ENCODE measurements around the gene RUBCNL. TPM values are rescaled to one million over a fixed set of nuclear protein-coding genes. Genes with fewer than 3 reads are reported as not detected.

RUBCNL gene
- total RNA-seq, 1 experiment from 2014 or later = 0.42 TPM

GRCh38 chr13:46327246-46327645 is 59.8 kb downstream of the RUBCNL start (continued):
- TF ChIP-seq TCF7L2 (IDR thresholded peaks at IDR 0.05; ENCODE audit: borderline replicate concordance, extremely low read depth, insufficient read depth, insufficient read length) (no peak), FOSL1 (IDR thresholded peaks at IDR 0.05; ENCODE audit: low read depth) (no peak)

GRCh38 chr13:46324976-46325375 is 62.1 kb downstream of the RUBCNL start:
- Histone ChIP-seq H3K4me1 (ENCODE audit: control insufficient read depth in 1 of 2, insufficient read depth in 2 of 2, low read length in 2 of 2) (no peaks in the 10 kb centered on the region), H3K27ac (ENCODE audit: low read depth, low read length) (no peak overlapping the region), H3K79me2 (ENCODE audit: insufficient read depth, low read length) (no peaks in the 10 kb centered on the region), H2AFZ (ENCODE audit: low read depth, low read length, poor library complexity, severe bottlenecking) (no peak overlapping the region), H4K20me1 (ENCODE audit: insufficient read depth) (no peaks in the 10 kb centered on the region), H3K9me2 (ENCODE audit: insufficient read depth) (no peaks in the 10 kb centered on the region), H3K9me3 (ENCODE audit: control insufficient read depth in 1 of 2, insufficient read depth in 1 of 2, low read depth in 1 of 2, low read length in 2 of 2) (no peaks in the 10 kb centered on the region; a peak in 1 of 4 replicates), H3K9ac (ENCODE audit: low read length) (no peak overlapping the region), H3K27me3 (ENCODE audit: insufficient read depth, low read length) (peaks cover 5% of the 10 kb centered on the region; the same call in 1 of the 2 replicates), H3K4me3 (replicated peaks in 1 of 2; ENCODE audit: low read depth in 1 of 2, low read length in 2 of 2) (no peak overlapping the region), H3K36me3 (ENCODE audit: control insufficient read depth in 1 of 2, insufficient read depth in 2 of 2, low read length in 2 of 2) (no peaks in the 10 kb centered on the region), H3K4me2 (ENCODE audit: low read length) (no peak overlapping the region)
- BruUV-seq (replicated peaks) = no TSS peak
- RAD21 ChIA-PET (ENCODE audit: low non-redundant PET in 1 of 2, low total read pairs in 2 of 2, uncharacterized antibody in 2 of 2, unreplicated experiment in 2 of 2) = no interaction called here
- CTCF ChIA-PET = no interaction called here
- TF ChIP-seq ELF1 (IDR thresholded peaks at IDR 0.05; ENCODE audit: borderline replicate concordance, low read depth) = no peak
- TF ChIP-seq MAX (IDR thresholded peaks at IDR 0.05) = no peak
- TF ChIP-seq JUND (IDR thresholded peaks at IDR 0.05) = no peak
- TF ChIP-seq RAD21 (IDR thresholded peaks at IDR 0.05; ENCODE audit: low read depth) = no peak
- TF ChIP-seq EGR1 (IDR thresholded peaks at IDR 0.05; ENCODE audit: low read depth) = no peak
- no peak for TF ChIP-seq FOSL1 (IDR thresholded peaks at IDR 0.05; ENCODE audit: low read depth)
- TF ChIP-seq ZBTB33 (IDR thresholded peaks at IDR 0.05; ENCODE audit: extremely low read depth, insufficient replicate concordance, low read length) = no peak
- no peak for TF ChIP-seq YY1 (IDR thresholded peaks at IDR 0.05; ENCODE audit: extremely low read depth, insufficient replicate concordance, low read depth, low read length)
- no peak for TF ChIP-seq ATF3 (IDR thresholded peaks at IDR 0.05)
- TF ChIP-seq TCF7L2 (IDR thresholded peaks at IDR 0.05; ENCODE audit: borderline replicate concordance, extremely low read depth, insufficient read depth, insufficient read length) = no peak
- TF ChIP-seq SRF (IDR thresholded peaks at IDR 0.05; ENCODE audit: low read depth) = no peak
- TF ChIP-seq EZH2phosphoT487 (IDR thresholded peaks at IDR 0.05; ENCODE audit: borderline replicate concordance) = no peak
- no peak for TF ChIP-seq EZH2 (IDR thresholded peaks at IDR 0.05)
- no peak for TF ChIP-seq ZNF274 (IDR thresholded peaks at IDR 0.05; ENCODE audit: low read depth, low read length)
- TF ChIP-seq POLR2A (IDR thresholded peaks at IDR 0.05; ENCODE audit: borderline replicate concordance, extremely low read depth, insufficient read depth, insufficient read length) = no peak
- TF ChIP-seq POLR2AphosphoS5 (IDR thresholded peaks at IDR 0.05; ENCODE audit: low read depth, low read length) = no peak
- TF ChIP-seq ZFX (IDR thresholded peaks at IDR 0.05) = no peak
- TF ChIP-seq CBX3 (IDR thresholded peaks at IDR 0.05; ENCODE audit: low read depth) = no peak
- no peak for TF ChIP-seq SIN3A (IDR thresholded peaks at IDR 0.05; ENCODE audit: low read depth)
- no peak for ATAC-seq
- intact Hi-C loops (cut with micrococcal nuclease) = loop anchor here (10.0 kb wide), 1 partner anchor 700 kb away; no protein-coding TSS in a partner anchor
- DNase-seq (ENCODE audit: low read depth, low spot score) = no peak
- POLR2A ChIA-PET = no interaction called here
